Sigmoid colon (tissue), 7 donors: ENCODE data around the gene PBX2. TPM values are rescaled to one million over a fixed set of nuclear protein-coding genes. Genes with fewer than 3 reads are reported as not detected.
"Not testable (repeated sequence)": the region's sequence is repeated elsewhere in the genome, so short reads cannot be mapped to it uniquely, and the experiment has no call there.

Source experiments
- DNase-seq: peaks from one replicate; pipeline ENCODE4 v3.0.0-alpha.2; 2019
- H3K27ac ChIP-seq, 4 donors: fragments of 200-600 bp; sonication (generic); one replicate each; pipeline ENCODE4 v1.5.1; 2016 to 2019; ENCODE audit warnings: mild to moderate bottlenecking in 1 of 4
- H3K27me3 ChIP-seq, 3 donors: fragments of 200-600 bp; sonication (generic); one replicate each; pipeline ENCODE4 v1.5.1; 2019; ENCODE audit warnings: mild to moderate bottlenecking in 1 of 3
- H3K36me3 ChIP-seq, 4 donors: fragments of 200-600 bp; sonication (generic); one replicate each; pipeline ENCODE4 v1.5.1; 2016 to 2019
- H3K4me1 ChIP-seq, 4 donors: fragments of 200-600 bp; sonication (generic); one replicate each; pipeline ENCODE4 v1.5.1; 2017 to 2019
- H3K4me3 ChIP-seq, 4 donors: fragments of 200-600 bp; sonication (generic); one replicate each; pipeline ENCODE4 v1.5.1; 2017 to 2019; ENCODE audit warnings: mild to moderate bottlenecking in 2 of 4, moderate library complexity in 1 of 4
- H3K9me3 ChIP-seq, 4 donors: fragments of 200-600 bp in 3 of 4; sonication (generic) in 3 of 4; one replicate each; pipeline versions ENCODE4 v1.5.1 to v1.6.1; 2013 to 2019
- EP300 ChIP-seq, 4 donors: sonication (generic); formaldehyde crosslinking; IDR thresholded peaks; one replicate each; pipeline ENCODE4 v1.6.1; 2017; ENCODE audit warnings: antibody characterized with exemption in 4 of 4
- POLR2A ChIP-seq, 2 donors: fragments of 450-650 bp; IDR thresholded peaks; one replicate each; pipeline ENCODE4 v1.6.1; 2016; ENCODE audit warnings: antibody characterized with exemption in 2 of 2, mild to moderate bottlenecking in 2 of 2, moderate library complexity in 2 of 2
- POLR2AphosphoS5 ChIP-seq, 4 donors: sonication (generic); formaldehyde crosslinking; IDR thresholded peaks; one replicate each; pipeline ENCODE4 v1.6.1; 2017; ENCODE audit warnings: antibody characterized with exemption in 4 of 4
- WGBS, 2 donors: extraction: QIAGEN DNeasy Blood & Tissue Kit; methylation state at CpG; one replicate each; pipeline ENCODE4 v1.1.7; 2013; 5-methylcytosine and 5-hydroxymethylcytosine counted together
- intact Hi-C: fragments of 100-400 bp; cut with DNase I; formaldehyde crosslinking; loops from one replicate; pipeline ENCODE4 v1.15.1; 2023
- polyA plus RNA-seq, 3 donors: library from polyadenylated mRNA; stranded (reverse); fragments of 200-250 nt; gene quantifications; one replicate each; pipeline ENCODE4 v1.2.3, GENCODE V29; 2013
- total RNA-seq, 4 donors: library from RNA; depleted of rRNA; stranded (reverse); fragments of >200 nt; gene quantifications; one replicate each; pipeline ENCODE4 v1.1.0, GENCODE V29; 2016
- TF ChIP-seq, protein P1 (sequence below), 4 experiments: fragments of 450-650 bp in 3 of 4; fragments of 200-600 bp in 1 of 4; IDR thresholded peaks; one replicate each; pipeline ENCODE4 v1.5.1; 2016 to 2019; ENCODE audit warnings: antibody characterized with exemption in 4 of 4, mild to moderate bottlenecking in 3 of 4, moderate library complexity in 2 of 4
- donor health status: healthy with polysubstance abuse.
- donor health status: Bipolar disorder and iron deficiency.
- donor health status: healthy.

The PBX2 gene
- total and polyA plus RNA-seq, 7 donors, result 16.6 to 67.7 (median 54.2) TPM

DNA sequence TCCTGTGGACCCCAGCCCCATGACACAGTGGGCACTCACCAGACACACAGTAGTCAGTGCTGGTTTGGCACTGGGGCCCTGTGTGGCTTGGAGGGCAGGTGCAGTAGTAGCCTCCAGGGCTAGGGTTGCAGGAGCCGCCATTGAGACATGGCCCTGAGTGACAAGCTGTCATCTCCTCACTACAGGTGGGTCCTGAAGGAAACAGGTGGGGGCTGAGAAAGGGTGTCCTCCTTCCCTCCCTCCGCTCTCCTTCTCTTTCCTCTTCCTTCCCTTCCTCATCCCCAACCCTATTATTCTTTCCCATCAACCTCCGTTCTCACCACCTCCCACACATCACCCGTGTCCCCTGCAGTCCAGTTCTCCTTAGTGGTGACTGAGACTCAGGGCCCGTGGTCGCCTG lies 23.6 kb upstream of the PBX2 start:
- no peak for TF ChIP-seq POLR2A (IDR thresholded peaks at IDR 0.05)
- no peak for TF ChIP-seq POLR2AphosphoS5 (IDR thresholded peaks at IDR 0.05)
- no peak for TF ChIP-seq EP300 (IDR thresholded peaks at IDR 0.05)
- TF ChIP-seq, protein P1, sequence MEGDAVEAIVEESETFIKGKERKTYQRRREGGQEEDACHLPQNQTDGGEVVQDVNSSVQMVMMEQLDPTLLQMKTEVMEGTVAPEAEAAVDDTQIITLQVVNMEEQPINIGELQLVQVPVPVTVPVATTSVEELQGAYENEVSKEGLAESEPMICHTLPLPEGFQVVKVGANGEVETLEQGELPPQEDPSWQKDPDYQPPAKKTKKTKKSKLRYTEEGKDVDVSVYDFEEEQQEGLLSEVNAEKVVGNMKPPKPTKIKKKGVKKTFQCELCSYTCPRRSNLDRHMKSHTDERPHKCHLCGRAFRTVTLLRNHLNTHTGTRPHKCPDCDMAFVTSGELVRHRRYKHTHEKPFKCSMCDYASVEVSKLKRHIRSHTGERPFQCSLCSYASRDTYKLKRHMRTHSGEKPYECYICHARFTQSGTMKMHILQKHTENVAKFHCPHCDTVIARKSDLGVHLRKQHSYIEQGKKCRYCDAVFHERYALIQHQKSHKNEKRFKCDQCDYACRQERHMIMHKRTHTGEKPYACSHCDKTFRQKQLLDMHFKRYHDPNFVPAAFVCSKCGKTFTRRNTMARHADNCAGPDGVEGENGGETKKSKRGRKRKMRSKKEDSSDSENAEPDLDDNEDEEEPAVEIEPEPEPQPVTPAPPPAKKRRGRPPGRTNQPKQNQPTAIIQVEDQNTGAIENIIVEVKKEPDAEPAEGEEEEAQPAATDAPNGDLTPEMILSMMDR (IDR thresholded peaks at IDR 0.05), result no peak
- H3K4me3 ChIP-seq, result no peak overlapping the region
- 87 to 92% methylated on average over 6 of the region's 6 CpGs for WGBS, 2 donors
- no peaks in the 10 kb centered on the region for H3K9me3 ChIP-seq
- no peaks in the 10 kb centered on the region for H3K36me3 ChIP-seq
- intact Hi-C loops, result no loop called here
- H3K4me1 ChIP-seq, result no peaks in the 10 kb centered on the region
- no peaks in the 10 kb centered on the region for H3K27me3 ChIP-seq
- peak; percentile 38 for DNase-seq
- H3K27ac ChIP-seq, result no peak overlapping the region

DNA sequence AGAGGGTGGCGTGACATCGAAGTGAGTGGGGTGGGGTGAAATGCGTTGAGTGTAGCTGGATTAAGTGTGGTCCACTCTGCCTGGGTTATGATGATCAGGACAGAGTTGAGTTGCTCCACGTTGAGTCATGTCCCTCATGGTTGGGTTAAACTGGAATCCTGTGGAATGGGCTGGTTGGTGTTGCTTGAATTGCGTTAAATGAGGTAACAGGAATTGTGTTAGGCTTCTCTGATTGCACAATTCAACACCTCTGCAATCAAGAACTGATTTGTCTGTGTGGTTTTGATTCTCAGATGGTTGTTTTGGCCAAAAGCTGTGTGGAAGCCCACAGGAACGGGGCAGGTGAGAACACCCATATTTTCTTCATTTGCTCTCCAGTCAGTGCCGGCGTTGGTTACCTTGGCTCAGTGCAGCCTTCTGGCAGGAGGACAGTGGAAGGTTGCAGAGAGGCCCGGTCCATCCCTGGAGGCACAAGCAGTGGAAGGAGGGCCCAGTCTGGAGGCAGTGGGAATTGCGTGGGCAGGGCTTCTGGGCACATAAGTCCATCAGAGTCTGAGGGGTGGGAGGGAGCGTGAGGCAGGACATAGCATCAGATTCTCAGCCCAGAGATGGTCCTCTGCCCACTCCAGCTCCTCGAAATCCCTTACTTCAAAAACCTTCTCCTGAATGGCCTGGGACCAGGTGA lies 22.2 kb upstream of the PBX2 start:
- intact Hi-C loops, result no loop called here
- no peak overlapping the region for H3K27ac ChIP-seq
- peak; percentile 36 for DNase-seq

DNA sequence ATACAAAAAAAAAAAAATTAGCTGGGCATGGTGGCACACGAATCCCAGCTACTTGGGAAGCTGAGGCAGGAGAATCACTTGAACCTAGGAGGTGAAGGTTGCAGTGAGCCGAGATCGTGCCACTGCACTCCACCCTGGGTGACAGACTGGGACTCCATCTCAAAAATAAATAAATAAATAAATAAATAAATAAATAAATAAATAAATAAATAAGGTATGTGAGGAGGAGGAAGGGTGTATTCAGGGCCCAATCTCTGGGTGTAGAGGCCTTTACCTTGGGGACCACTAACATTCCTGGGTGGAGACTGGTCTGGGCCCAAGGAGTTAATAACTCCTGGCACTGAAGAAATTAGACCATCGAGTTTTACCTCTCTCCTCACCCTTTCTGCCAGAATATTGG lies 21.4 kb upstream of the PBX2 start:
- intact Hi-C loops, DNase-seq, H3K9me3 ChIP-seq, H3K27ac ChIP-seq, H3K4me3 ChIP-seq, H3K4me1 ChIP-seq, H3K27me3 ChIP-seq, H3K36me3 ChIP-seq: not testable (repeated sequence)
- WGBS, 2 donors, result 87 to 88% methylated on average over 4 of the region's 4 CpGs

More for the DNA sequence above, 22.2 kb upstream of the PBX2 start:
- no peaks in the 10 kb centered on the region for H3K4me1 ChIP-seq
- TF ChIP-seq POLR2AphosphoS5 (IDR thresholded peaks at IDR 0.05) (no peak), POLR2A (IDR thresholded peaks at IDR 0.05) (no peak), EP300 (IDR thresholded peaks at IDR 0.05) (no peak)
- TF ChIP-seq, protein P1 (IDR thresholded peaks at IDR 0.05), result no peak
- 82 to 84% methylated on average over 12 of the region's 12 CpGs for WGBS, 2 donors
- H3K4me3 ChIP-seq, result no peak overlapping the region
- no peaks in the 10 kb centered on the region for H3K9me3 ChIP-seq
- H3K27me3 ChIP-seq, result no peaks in the 10 kb centered on the region
- no peaks in the 10 kb centered on the region for H3K36me3 ChIP-seq

DNA sequence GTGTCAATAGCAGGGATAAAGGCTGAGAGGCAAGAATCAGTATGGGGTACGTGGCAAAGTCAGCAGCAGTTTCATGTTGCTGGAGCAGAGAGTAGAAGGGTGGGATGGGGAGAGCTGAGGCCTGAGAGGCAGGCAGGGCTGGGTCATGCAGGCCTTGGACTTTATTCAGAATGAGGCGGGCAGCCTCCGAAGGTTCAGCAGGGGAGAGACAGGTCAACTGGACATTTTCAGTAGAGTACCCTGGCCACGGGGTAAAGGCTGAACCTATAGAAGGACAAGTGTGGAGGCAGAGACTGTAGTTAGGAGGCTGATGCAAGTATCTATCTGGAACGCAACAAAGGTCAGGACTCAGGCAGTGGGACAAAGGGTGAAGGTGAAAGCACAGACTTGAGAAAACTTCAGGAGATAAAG lies 20.2 kb upstream of the PBX2 start:
- 79 to 86% methylated on average over 5 of the region's 5 CpGs for WGBS, 2 donors
- Histone ChIP-seq H3K36me3 (no peaks in the 10 kb centered on the region), H3K4me3 (no peak overlapping the region), H3K27me3 (no peaks in the 10 kb centered on the region), H3K27ac (no peak overlapping the region), H3K9me3 (no peaks in the 10 kb centered on the region), H3K4me1 (no peaks in the 10 kb centered on the region)
- intact Hi-C loops, result no loop called here
- DNase-seq, result peak; percentile 24
- TF ChIP-seq POLR2AphosphoS5 (IDR thresholded peaks at IDR 0.05), result no peak
- no peak for TF ChIP-seq EP300 (IDR thresholded peaks at IDR 0.05)
- TF ChIP-seq POLR2A (IDR thresholded peaks at IDR 0.05), result no peak
- TF ChIP-seq, protein P1 (IDR thresholded peaks at IDR 0.05), result no peak

DNA sequence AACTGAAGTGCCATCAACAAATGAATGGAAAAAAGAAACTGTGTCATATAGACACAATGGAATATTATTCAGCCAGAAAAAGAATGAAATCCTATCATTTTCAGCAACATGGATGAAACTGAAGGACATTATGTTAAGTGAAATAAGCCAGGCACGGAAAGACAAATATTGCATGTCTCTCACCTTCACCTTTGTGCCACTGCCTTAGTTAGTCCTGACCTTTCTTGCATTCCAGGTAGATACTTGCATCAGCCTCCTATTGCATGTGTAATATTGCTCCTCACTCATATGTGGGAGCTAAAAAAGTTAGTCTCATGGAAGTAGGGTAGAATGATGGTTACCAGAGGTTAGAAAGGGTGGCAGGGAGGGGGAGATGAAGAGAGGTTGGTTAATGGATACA lies 19.0 kb upstream of the PBX2 start:
- 74 to 85% methylated on average over 1 of the region's 1 CpG for WGBS, 2 donors
- no peaks in the 10 kb centered on the region for H3K9me3 ChIP-seq
- no peaks in the 10 kb centered on the region for H3K4me1 ChIP-seq
- no peak for DNase-seq
- H3K36me3 ChIP-seq, result no peaks in the 10 kb centered on the region
- H3K4me3 ChIP-seq, result no peak overlapping the region
- H3K27ac ChIP-seq, result no peak overlapping the region
- intact Hi-C loops, result no loop called here
- TF ChIP-seq, protein P1 (IDR thresholded peaks at IDR 0.05), result no peak
- TF ChIP-seq POLR2A (IDR thresholded peaks at IDR 0.05) (no peak), EP300 (IDR thresholded peaks at IDR 0.05) (no peak), POLR2AphosphoS5 (IDR thresholded peaks at IDR 0.05) (no peak)
- H3K27me3 ChIP-seq, result no peaks in the 10 kb centered on the region
